ENCODE data around the gene TGIF2.
"Not testable (repeated sequence)": the region's sequence is repeated elsewhere in the genome, so short reads cannot be mapped to it uniquely, and the experiment has no call there.

The TGIF2 gene

GRCh38 chr20:36548704-36549627 is 24.4 kb upstream of the TGIF2 start:
- no peak for TF ChIP-seq CTCF (IDR thresholded peaks at IDR 0.05; ENCODE audit: low read depth, low read length)
- no peak overlapping the region for H3K4me3 ChIP-seq (ENCODE audit: low read depth, low read length)

- H3K4me3 ChIP-seq (ENCODE audit: low read depth, low read length) = no peak overlapping the region
- TF ChIP-seq CTCF (IDR thresholded peaks at IDR 0.05; ENCODE audit: low read depth, low read length) = no peak
Observed at GRCh38 chr20:36549628-36549941, 23.8 kb upstream of the TGIF2 start.

- no peak overlapping the region for H3K4me3 ChIP-seq (ENCODE audit: low read depth, low read length)
- TF ChIP-seq CTCF (IDR thresholded peaks at IDR 0.05; ENCODE audit: low read depth, low read length) = no peak
Observed at GRCh38 chr20:36549942-36550789, 23.2 kb upstream of the TGIF2 start.

GRCh38 chr20:36550790-36551299 is 22.6 kb upstream of the TGIF2 start:
- no peak for TF ChIP-seq CTCF (IDR thresholded peaks at IDR 0.05; ENCODE audit: low read depth, low read length)
- H3K4me3 ChIP-seq (ENCODE audit: low read depth, low read length) = no peak overlapping the region

- no peak overlapping the region for H3K4me3 ChIP-seq (ENCODE audit: low read depth, low read length)
- TF ChIP-seq CTCF (IDR thresholded peaks at IDR 0.05; ENCODE audit: low read depth, low read length) = no peak
Observed at GRCh38 chr20:36555248-36555647, 18.1 kb upstream of the TGIF2 start.

GRCh38 chr20:36562724-36563123 is 10.7 kb upstream of the TGIF2 start:
- H3K4me3 ChIP-seq (ENCODE audit: low read depth, low read length) = no peak overlapping the region
- TF ChIP-seq CTCF (IDR thresholded peaks at IDR 0.05; ENCODE audit: low read depth, low read length) = no peak

GRCh38 chr20:36563374-36563773 is 10.0 kb upstream of the TGIF2 start:
- TF ChIP-seq CTCF (IDR thresholded peaks at IDR 0.05; ENCODE audit: low read depth, low read length) = no peak
- H3K4me3 ChIP-seq (ENCODE audit: low read depth, low read length) = no peak overlapping the region

GRCh38 chr20:36564078-36564725 is 9.2 kb upstream of the TGIF2 start:
- not testable (repeated sequence) for H3K4me3 ChIP-seq (ENCODE audit: low read depth, low read length)

GRCh38 chr20:36564726-36565121 is 8.7 kb upstream of the TGIF2 start:
- H3K4me3 ChIP-seq (ENCODE audit: low read depth, low read length) = not testable (repeated sequence)

Data from WI38 (cell line).